SK-N-DZ (cell line): ENCODE data around the gene ENHO.
"Not testable (repeated sequence)": the region's sequence is repeated elsewhere in the genome, so short reads cannot be mapped to it uniquely, and the experiment has no call there.

Experiments used
- DNase-seq: peaks from one replicate; pipeline ENCODE4 v3.0.0-alpha.2; 2015; ENCODE audit warnings: low spot score

ENHO gene

DNA sequence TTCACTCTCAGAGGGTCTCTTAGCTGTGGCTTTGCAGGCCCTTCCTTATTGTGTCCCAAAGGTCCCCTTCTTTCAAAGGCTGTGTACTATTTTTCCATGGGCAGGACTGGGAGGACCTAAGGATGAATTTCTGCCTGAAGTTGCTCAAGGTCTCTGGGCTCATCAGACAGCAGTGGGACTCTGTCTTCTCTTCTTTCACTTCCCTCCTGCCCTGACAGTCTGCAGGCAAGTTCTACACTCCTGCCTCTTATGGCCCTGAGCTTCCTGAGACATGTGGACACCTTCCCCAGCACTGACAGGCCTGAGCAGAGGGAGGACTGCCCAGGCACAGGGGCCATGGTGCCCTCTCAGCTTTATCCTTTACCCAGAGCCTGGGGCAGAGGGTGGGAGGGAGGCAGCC, 14.8 kb downstream of the ENHO start:
- DNase-seq, result no peak

DNA sequence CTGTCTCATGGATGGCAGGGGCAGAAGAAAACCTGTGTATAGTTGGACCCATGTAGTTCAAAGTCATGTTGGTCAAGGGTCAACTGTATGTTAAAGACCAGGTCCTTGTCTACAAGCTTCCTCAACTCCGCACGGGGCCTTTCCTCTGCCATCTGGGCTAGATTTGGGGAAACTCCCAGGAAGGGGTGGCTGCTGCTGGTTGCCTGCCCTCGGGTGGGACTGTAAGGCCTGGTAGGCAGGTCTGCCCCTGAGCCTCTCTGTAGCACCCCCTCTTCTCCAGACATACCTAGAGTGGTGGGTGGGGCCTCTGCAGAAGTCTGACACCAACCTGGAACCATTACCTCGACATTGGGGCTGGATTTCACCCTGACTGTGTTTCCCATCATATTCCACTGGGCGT, 15.2 kb downstream of the ENHO start:
- DNase-seq, result no peak

DNA sequence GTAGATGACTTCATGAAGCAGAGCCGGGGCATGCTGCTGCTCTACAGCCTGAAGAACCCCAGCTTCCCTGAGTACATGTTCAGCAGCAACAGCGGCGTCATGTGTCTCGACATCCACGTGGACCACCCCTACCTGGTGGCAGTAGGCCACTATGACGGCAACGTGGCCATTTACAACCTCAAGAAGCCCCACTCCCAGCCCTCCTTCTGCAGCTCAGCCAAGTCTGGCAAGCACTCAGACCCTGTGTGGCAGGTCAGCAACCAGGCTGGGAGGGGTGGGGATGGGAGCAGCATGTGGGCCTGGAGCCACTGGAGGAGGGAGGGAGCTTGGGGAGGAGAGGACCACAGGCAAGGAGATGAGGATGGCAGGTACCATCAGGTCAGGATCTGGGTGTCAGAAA, 16.2 kb downstream of the ENHO start:
- DNase-seq, result no peak

DNA sequence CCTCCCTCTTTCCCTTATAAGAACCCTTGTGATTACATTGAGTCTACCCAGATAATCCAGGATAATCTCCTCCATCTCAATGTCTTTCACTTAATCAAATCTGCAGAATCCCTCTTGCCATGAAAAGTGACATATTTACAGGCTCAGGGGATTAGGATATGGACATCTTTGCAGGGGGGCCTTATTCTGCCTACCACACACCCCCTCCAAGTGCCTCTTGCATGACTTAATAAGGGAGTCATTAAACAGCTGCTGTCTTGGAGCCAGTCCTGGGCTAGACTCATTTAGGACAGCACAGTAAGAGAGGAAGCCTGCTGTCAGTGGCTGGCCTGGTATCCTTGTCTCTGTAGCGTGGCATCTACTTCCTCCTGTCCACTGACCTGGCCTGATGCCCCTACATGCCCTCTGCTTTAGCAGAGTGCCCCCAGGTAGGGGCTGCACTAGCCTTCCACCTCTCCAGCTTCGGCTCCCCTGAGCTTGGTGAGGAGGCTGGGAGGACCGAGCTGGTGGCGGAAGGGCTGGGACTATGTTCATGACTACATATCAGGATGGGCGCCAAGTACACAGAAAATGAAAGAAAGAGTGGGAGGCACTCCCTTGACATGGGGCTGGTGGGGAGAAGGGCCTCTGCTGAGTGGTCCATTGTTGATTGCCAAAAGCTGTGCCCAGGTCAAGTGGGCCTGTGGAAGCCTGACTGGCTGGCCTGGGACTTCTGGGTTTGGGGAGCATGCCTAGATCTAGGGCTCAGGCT, 17.2 kb downstream of the ENHO start:
- peak; percentile 78 for DNase-seq

DNA sequence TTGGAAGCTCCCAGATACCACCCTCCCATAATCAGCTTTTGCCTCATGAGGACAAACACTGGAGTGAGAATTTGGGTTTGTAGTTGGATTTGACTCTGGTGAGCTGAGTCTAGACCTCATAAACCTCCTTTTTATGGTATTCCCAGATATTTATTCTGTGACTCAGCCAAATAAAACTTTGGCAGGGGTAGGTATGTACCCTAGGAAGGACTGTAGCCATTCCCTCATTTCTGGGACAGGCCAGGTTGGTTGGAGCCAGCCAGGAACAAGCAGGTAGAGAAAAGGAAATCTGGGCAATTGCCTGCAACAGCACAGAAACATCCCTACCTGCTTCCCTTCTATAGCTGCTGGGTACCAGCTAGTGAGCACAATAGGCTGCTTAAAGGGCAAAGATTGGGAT, 19.4 kb downstream of the ENHO start:
- no peak for DNase-seq

DNA sequence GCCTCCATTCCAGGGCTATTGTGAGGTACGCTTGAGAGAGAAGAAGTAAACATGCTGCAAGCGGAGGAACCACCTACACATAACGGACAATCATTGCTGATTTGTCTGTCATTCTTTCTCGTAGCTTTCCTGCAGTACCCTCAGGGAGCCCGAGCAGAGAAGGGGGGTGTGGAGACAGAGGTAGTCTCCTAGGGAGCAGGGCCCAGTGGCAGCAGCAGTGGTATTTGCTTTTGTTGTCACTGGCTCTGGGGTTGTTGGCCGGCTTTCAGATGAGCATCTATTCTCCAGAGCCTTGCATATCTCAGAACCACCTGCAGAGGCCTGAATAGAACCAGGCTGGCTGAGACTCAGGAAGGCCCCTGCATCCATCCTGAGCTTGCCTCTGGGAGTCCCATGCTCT, 19.9 kb downstream of the ENHO start:
- DNase-seq, result no peak

DNA sequence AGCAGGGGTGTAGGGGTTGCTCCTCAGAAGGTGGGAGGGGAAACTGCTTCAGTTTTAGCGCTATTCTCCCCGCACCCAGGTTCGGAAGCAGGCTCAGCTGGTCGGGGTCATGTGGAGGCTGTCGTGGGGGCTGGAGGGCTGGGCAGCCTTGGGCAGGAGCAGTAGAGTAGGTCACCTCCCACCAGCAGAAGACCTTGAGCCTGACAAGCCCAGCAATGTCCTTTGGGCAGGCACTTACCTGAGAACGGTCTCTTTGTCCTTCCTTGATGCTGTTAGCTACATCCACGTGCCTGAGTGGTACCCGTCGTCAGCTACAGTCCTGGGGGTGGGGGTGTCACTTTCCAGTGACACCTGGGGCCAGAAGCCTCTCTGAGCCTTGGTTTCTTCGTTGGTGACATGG, 20.3 kb downstream of the ENHO start:
- no peak for DNase-seq

DNA sequence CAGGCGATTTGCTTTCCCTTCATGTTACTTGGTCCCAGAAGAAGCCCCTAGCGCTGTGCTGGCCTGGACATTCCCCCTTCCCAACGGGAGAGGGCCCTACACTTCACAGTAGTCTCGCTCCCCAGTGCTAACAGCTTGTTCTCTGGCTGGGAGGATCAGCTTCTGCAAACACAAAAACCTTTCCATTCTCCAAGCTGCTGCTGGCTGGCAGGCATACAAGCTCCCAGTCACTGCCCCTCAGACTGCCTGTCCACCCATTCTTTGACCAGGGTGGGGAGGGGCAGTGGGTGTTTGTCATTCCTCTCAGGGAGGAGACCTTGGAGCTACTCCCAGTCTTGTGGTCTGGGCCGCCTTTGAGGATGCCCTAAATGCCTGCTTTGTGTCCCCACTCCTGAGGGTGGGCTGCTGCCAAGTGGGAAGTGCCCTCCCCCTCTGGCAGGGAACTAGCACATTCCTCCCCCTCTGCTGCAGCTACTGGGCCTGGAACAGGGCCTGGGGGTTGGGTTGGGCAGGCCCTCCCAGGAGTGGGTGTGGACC, 20.8 kb downstream of the ENHO start:
- DNase-seq, result peak; percentile 59

DNA sequence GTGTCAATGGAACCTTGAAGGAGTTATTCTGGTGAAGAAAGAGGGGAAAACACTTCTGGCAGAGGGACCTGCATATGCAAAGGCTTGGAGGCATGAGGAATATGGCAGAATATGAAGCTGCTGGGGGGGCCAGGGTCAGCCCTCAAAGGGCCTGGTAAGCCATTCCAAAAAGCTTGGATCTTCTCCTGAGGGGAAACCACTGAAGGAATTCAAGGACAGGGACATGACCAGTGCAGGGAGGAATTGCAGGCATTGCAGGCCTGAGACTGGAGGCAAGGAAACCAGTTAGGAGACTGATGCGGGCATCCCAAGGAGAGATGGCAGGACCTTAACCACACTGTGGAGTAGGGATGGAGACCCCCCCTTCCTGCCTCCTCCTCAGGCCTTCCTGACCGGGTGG, 21.4 kb downstream of the ENHO start:
- no peak for DNase-seq

DNA sequence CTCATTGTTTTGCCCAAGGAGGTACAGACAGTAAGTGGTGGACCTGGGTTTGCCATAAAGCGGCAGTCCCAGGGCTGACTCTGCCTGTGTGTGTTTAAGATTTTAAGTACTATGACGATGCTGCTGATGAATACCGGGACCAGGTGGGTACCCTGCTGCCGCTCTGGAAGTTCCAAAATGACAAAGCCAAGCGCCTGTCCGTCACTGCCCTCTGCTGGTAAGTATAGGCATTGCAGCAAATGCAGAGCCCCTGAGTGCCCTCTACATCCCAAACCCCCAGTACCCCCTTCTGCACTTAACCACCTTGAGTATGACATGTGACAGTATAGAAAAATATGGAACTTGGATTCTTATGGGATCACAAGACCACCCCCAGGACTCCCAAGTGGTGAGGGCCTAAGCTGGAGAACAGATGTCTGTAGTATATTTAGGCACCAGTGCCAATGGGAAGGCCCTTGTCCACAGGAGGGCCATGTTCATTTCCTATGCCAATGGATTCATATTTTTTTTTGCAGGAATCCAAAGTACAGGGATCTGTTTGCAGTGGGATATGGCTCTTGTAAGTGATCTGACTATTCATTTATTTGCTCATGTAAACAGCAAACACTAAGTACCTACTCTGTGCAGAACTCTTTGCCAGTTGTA, 22.0 kb downstream of the ENHO start:
- peak; percentile 58 for DNase-seq

DNA sequence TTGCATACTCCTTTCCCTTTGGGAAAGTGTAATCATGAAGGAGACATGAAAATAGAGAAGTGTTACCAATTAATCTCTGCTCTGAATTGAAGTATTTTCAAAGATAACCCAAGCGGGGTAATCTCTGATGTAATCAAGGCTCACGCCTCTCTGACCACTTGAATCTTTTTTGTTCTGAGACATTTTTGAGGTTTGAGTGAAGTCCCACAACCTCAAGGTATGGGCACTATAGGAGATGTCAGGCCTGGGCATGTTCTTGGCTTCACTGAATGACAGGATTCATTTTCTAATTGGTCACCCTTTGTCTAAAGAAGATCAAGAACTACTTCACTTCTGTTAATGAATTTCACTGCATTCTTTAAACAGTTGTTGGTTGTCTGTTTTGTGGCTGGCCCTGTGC, 23.7 kb downstream of the ENHO start:
- no peak for DNase-seq

DNA sequence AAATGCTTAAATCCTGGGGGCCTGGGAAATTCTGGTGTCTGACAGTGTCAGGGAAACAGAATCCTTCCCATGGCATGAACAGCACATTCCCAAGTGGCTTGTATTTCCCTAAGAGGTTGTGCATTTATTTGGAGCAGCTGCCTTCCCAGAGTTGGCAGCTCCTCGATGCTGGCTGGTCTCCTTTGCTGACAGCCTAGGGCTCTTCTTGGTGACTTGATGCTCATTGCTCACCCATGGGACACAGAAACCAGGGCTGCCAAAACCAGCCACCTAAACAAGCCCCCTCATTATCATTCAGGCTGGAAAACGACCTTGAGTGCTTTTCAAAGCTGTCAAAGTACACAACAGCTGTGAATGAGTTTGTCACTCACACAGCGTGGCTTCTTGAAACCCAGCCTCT, 24.2 kb downstream of the ENHO start:
- DNase-seq, result no peak

DNA sequence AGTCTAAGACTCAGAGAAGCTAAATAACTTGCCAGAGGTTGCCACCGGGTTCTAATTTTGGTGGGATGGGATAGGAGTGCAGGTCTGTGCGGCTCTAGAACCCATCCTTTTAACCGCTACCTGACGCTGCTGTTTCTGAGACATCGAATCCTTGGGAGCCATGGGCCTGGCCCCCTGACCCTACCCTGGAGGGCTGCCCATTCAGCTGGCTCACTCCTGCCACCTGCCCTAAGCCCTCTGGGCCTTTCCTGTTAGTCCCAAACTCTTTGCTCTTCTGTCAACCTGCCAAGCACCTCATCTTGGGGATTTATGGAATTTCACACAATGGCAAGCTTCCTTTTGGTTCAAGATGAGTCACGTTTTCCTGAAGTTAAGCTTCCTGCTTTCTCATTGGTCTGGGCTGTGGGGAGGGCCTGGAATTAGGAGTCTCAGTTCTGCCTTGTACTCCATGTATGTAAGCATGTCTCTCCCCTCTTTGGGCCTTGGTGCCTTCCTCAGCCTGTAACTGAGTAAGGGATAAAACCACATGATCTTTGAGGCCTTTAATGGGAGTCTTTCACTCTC, 26.6 kb downstream of the ENHO start:
- no peak for DNase-seq

DNA sequence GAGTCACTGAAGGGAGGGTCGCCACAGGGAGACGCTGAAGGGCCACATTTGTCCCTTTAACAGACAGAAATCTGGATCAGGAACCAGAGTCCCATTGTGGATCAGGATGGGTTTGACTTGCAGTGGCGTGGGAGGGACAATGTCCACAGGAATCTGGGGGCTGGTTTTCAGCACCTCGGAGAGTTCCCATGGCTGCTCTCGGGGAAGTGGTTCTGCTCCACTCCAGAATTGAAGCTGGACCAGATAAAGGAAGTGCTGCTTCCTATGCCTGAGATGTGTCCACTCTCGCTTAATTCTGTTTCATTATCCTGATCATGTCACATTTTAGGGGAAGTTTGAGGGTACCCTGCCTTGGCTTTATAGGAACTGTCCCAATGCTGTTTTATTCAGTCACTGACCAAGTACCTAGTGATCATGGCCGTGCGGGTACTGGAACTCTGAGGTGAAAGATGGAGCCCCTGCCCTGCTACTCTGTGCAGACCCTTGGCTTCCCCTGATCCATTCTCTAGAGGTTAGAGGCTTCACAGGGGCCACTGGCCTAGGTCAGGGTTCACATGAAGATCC, 28.7 kb downstream of the ENHO start:
- DNase-seq, result no peak

DNA sequence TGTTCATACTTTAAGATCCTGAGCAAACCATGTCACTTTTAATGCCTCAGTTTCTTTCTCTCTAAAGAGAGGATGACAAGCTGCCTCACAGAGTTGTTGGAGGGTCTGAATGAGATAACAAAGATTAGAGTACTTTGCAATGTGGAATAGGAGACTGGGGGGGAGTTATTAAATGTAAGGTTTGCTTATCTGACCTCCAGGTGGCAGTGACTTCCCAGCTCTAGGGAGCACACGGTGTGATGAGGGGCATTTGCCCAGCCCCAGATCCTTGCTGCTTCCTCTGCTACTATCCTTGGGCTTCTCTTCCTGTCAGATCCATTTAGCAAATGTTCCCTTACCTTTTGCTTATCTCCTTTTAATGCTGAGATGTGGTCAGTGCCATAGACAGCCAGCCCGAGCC, 30.7 kb downstream of the ENHO start:
- DNase-seq, result no peak

DNA sequence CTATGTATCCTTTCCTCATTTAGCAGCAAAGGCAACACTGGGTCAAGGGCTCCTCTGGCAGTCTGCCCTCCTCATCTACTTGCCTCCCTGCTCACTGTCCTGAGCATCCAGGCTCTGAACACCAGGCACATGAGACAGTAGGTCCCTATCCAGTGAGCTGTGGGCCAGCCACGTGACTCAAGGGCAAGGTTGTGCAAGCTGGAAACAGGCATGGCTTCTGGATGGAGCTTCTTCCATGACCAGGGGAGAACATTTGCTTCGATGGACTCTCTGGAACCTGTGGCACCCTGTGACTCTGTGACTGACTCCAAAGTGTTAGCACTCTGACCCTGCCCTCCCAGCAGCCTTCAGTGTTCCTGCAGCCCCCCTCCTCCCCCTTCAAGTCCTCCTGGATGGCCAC, 31.2 kb downstream of the ENHO start:
- DNase-seq, result no peak

DNA sequence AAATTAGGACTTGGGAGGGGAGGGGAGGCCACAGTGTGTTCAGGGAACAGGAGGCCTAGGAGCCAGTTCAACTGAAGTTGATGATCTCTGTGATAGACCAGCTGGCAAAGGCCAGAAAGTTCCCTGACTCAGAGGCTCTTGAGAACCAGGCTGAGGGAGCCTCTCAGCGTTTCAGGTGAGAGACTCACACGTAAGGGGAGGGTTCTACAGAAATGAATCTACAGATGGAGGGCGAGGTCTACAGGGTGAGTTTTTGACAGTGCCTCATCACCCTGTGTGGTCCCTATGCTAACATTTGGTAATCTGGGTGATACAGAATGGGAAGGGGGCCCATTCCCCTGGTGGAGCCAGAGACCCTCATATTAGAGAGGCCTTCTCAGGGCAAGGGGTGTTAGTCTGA, 32.0 kb downstream of the ENHO start:
- DNase-seq, result no peak

DNA sequence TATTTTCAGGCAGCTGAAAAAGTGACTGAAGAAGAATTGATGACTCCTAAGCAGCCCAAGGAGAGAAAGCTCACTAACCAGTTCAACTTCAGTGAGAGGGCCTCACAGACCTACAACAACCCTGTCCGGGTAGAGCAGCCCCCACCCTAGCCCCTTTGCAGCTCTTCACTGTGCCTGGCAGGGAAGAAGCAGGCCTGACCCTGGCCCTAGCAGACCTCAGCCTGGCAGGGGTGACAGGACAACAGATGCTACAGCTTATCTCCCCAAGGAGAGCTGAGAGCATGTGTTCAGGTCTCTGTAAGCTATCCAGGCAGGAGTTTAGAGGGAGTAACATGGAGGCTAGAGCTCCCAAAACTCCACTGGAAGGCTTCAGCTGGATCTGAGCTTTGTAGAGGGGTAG, 32.4 kb downstream of the ENHO start:
- DNase-seq, result no peak

DNA sequence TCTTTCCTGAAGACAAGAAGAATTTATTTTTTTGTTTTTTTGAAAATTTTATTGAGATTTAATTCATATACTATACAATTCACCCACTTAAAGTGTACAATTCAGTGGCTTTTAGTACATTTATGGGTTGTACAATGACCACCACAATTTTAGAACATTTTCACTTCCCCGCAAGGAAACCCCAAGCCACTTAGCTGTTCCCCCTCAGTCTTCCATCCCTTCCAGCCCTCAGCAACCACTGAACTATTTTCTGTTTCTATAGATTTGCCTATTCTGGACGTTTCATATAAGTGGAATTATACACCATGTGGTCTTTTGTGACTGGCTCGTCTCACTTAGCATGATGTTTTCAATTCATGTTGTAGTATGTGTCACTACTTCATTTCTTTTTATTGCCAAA, 36.2 kb downstream of the ENHO start:
- DNase-seq, result no peak

DNA sequence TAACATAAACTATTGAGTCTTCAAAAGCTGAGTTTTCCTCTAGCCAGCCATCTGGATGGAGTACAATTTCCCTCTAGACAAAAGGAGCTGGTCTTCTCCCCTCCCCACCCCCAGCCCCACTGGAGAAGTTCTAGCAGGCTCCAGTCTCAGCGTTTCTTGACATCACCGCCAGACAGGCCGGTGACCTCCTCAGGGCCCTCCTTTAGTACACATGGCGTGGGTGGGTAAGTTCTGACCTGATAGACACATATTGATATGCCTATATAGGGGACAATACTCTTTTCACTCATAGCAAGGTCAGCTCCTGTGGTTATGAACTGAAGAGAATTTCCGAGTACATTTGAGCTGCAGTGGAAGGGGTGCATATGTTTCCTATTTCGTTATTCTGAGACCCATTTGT, 37.0 kb downstream of the ENHO start:
- DNase-seq, result no peak

DNA sequence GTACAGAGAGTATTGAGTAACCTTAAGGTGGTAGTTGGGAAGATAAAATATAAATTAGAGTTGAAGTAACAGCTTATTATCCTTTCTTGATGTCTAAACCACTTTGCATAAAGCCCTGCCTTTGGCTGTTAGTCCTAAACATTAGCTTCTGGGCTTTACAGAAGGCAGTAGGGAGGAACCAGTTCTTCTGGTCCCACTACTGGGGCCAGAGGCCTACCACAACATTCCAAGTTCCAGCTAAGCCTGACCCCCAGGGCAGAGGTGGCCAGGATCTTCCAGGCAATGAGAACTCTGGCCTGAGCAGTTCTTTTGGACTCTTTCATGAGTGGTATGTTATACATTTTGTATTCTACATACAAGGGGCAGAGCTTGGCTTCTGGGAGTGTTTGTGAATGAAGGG, 38.1 kb downstream of the ENHO start:
- no peak for DNase-seq

DNA sequence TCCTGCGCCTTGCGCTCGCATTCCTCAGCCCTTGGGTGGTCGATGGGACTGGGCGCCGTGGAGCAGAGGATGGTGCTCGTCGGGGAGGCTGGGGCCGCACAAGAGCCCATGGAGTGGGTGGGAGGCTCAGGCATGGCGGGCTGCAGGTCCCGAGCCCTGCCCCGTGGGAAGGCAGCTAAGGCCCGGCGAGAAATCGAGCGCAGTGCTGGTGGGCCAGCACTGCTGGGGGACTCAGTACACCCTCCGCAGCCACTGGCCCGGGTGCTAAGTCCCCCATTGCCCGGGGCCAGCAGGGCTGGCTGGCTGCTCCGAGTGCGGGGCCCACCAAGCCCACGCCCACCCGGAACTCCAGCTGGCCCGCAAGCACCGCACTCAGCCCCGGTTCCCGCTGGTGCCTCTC, 40.0 kb downstream of the ENHO start:
- DNase-seq, result not testable (repeated sequence)

DNA sequence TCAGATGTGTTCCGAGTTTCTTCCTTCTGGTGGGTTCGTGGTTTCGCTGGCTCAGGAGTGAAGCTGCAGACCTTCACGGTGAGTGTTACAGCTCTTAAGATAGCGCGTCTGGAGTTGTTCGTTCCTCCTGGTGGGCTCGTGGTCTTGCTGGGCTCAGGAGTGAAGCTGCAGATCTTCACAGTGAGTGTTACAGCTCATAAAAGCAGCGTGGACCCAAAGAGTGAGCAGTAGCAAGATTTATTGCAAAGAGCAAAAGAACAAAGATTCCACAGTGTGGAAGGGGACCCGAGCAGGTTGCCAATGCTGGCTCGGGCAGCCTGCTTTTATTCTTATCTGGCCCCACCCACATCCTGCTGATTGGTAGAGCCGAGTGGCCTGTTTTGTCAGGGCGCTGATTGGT, 41.2 kb downstream of the ENHO start:
- not testable (repeated sequence) for DNase-seq
